GM23338 (cell line): ENCODE results near the gene IL26. TPM values are rescaled to one million over a fixed set of nuclear protein-coding genes. Genes with fewer than 3 reads are reported as not detected.

Source experiments
- ATAC-seq: fragments of 200-7000 bp; cut with Tn5 transposase; 3 replicates; pipeline ENCODE4 v1.9.1; 2020
- DNase-seq: peaks from one replicate; pipeline ENCODE4 v3.0.0-alpha.2; 2015; ENCODE audit warnings: low spot score
- H2AFZ ChIP-seq: fragments of 200-600 bp; sonication (generic); 2 replicates; pipeline ENCODE4 v1.8.0; 2016; ENCODE audit warnings: antibody characterized with exemption, mild to moderate bottlenecking, moderate library complexity
- H3F3A ChIP-seq: fragments of 200-600 bp; sonication (generic); replicated peaks from 2 replicates; pipeline ENCODE4 v1.8.0; 2017; ENCODE audit warnings: antibody characterized with exemption, mixed run types, low read depth
- H3K27ac ChIP-seq: fragments of 200-600 bp; sonication (generic); 2 replicates; pipeline ENCODE4 v1.6.1; 2016; ENCODE audit warnings: low read depth
- H3K27me3 ChIP-seq: fragments of 200-600 bp; sonication (generic); 2 replicates; pipeline ENCODE4 v1.8.0; 2016; ENCODE audit warnings: mild to moderate bottlenecking, mixed run types, moderate library complexity; ENCODE audit not compliant: insufficient read depth
- H3K36me3 ChIP-seq: fragments of 200-600 bp; sonication (generic); 2 replicates; pipeline ENCODE4 v1.8.0; 2016; ENCODE audit warnings: mild to moderate bottlenecking; ENCODE audit not compliant: insufficient read depth
- H3K4me1 ChIP-seq: fragments of 200-600 bp; sonication (generic); 2 replicates; pipeline ENCODE4 v1.8.0; 2016; ENCODE audit warnings: mild to moderate bottlenecking, moderate library complexity; ENCODE audit not compliant: insufficient read depth
- H3K4me2 ChIP-seq: fragments of 200-600 bp; sonication (generic); 2 replicates; pipeline ENCODE4 v1.7.1; 2017; ENCODE audit warnings: mixed run types
- H3K4me3 ChIP-seq: fragments of 200-600 bp; sonication (generic); 2 replicates; pipeline ENCODE4 v1.6.1; 2016; ENCODE audit warnings: mixed run types
- H3K79me2 ChIP-seq: fragments of 200-600 bp; sonication (generic); replicated peaks from 2 replicates; pipeline ENCODE4 v1.8.0; 2017; ENCODE audit warnings: mild to moderate bottlenecking; ENCODE audit not compliant: insufficient read depth
- H3K9me2 ChIP-seq: fragments of 200-600 bp; sonication (generic); 2 replicates; pipeline ENCODE4 v1.8.0; 2017; ENCODE audit not compliant: insufficient read depth
- H4K20me1 ChIP-seq: fragments of 200-600 bp; sonication (generic); replicated peaks from 2 replicates; pipeline ENCODE4 v1.8.0; 2017; ENCODE audit warnings: mild to moderate bottlenecking; ENCODE audit not compliant: insufficient read depth
- H3K27ac Mint-ChIP-seq: 2 replicates; pipeline ENCODE4 v1.8.0; 2020; ENCODE audit warnings: inconsistent platforms, mild to moderate bottlenecking, moderate library complexity, mixed read lengths
- H3K27me3 Mint-ChIP-seq: 3 replicates; pipeline ENCODE4 v1.8.0; 2022; ENCODE audit warnings: low read depth, mild to moderate bottlenecking, moderate library complexity, mixed read lengths, inconsistent platforms; ENCODE audit not compliant: insufficient read depth, poor library complexity
- H3K36me3 Mint-ChIP-seq: 3 replicates; pipeline ENCODE4 v1.8.0; 2021; ENCODE audit warnings: low read depth, mild to moderate bottlenecking, inconsistent platforms, moderate library complexity, mixed read lengths
- H3K4me1 Mint-ChIP-seq: 3 replicates; pipeline ENCODE4 v1.8.0; 2020; ENCODE audit warnings: mild to moderate bottlenecking, inconsistent platforms, mixed read lengths
- H3K4me3 Mint-ChIP-seq: 3 replicates; pipeline ENCODE4 v1.8.0; 2021; ENCODE audit warnings: moderate library complexity, mild to moderate bottlenecking, inconsistent platforms, mixed read lengths
- H3K9me3 Mint-ChIP-seq: 3 replicates; pipeline ENCODE4 v1.8.0; 2020; ENCODE audit warnings: moderate library complexity, mild to moderate bottlenecking, inconsistent platforms, mixed read lengths
- CTCF ChIP-seq, 2 experiments: fragments of 200-600 bp in 1 of 2; sonication (generic) in 1 of 2; conservative IDR thresholded peaks; 2 replicates each; pipeline versions ENCODE4 v1.5.1 to v1.6.1; 2016 to 2017; ENCODE audit warnings: antibody characterized with exemption in 2 of 2, low read depth in 2 of 2, mild to moderate bottlenecking in 2 of 2, moderate library complexity in 1 of 2
- ETS1 ChIP-seq: IDR thresholded peaks from 2 replicates; pipeline ENCODE4 v1.6.1; 2016; ENCODE audit warnings: antibody characterized with exemption
- EZH2 ChIP-seq: fragments of 200-600 bp; sonication (generic); IDR thresholded peaks from one replicate; pipeline ENCODE4 v1.8.0; 2017; ENCODE audit warnings: antibody characterized with exemption, mild to moderate bottlenecking, low read depth; ENCODE audit not compliant: unreplicated experiment
- JUNB ChIP-seq: IDR thresholded peaks from one replicate; pipeline ENCODE4 v1.6.1; 2016; ENCODE audit warnings: antibody characterized with exemption; ENCODE audit not compliant: unreplicated experiment
- POLR2AphosphoS5 ChIP-seq: IDR thresholded peaks from 2 replicates; pipeline ENCODE4 v1.6.1; 2016; ENCODE audit warnings: antibody characterized with exemption, low read depth
- STAT1 ChIP-seq: IDR thresholded peaks from one replicate; pipeline ENCODE4 v1.6.1; 2016; ENCODE audit warnings: antibody characterized with exemption; ENCODE audit not compliant: unreplicated experiment
- ZNF114 ChIP-seq: fragments of 250-450 bp; sonication (Bioruptor Pico); IDR thresholded peaks from 2 replicates; pipeline ENCODE4 v1.5.0; 2020; ENCODE audit warnings: mild to moderate bottlenecking, moderate library complexity
- ZNF462 ChIP-seq: fragments of 250-450 bp; sonication (Bioruptor Pico); IDR thresholded peaks from 2 replicates; pipeline ENCODE4 v1.5.0; 2020; ENCODE audit warnings: mild to moderate bottlenecking, moderate library complexity
- polyA plus RNA-seq: library from polyadenylated mRNA; unstranded; fragments of >200 nt; fragmentation: Nextera tagmentation; extraction: Ambion mirVana; gene quantifications from 2 replicates; pipeline ENCODE4 v1.2.1, GENCODE V29; 2016
- total RNA-seq: library from RNA; depleted of rRNA; stranded (reverse); fragments of >200 nt; shearing (Covaris generic); gene quantifications from 2 replicates; pipeline ENCODE4 v1.2.3, GENCODE V29; 2014

Gene IL26
- total and polyA plus RNA-seq, 2 experiments from 2014 or later = not detected

- Mint-ChIP-seq H3K4me1 (no peaks in the 10 kb centered on the region; the same call in 2 of the 3 replicates), H3K27me3 (no peaks in the 10 kb centered on the region), H3K27ac (no peak overlapping the region), H3K4me3 (no peak overlapping the region), H3K9me3 (no peaks in the 10 kb centered on the region), H3K36me3 (no peaks in the 10 kb centered on the region)
- no peaks in the 10 kb centered on the region for H3F3A ChIP-seq
- no peak overlapping the region for H3K4me2 ChIP-seq
- H3K79me2 ChIP-seq = no peaks in the 10 kb centered on the region
- H3K36me3 ChIP-seq = no peaks in the 10 kb centered on the region
- no peaks in the 10 kb centered on the region for H3K9me2 ChIP-seq
- DNase-seq (no peak), ATAC-seq (no peak)
- no peak overlapping the region for H3K4me3 ChIP-seq
- no peak overlapping the region for H3K27ac ChIP-seq
- no peak overlapping the region for H2AFZ ChIP-seq
- H4K20me1 ChIP-seq = no peaks in the 10 kb centered on the region
- no peaks in the 10 kb centered on the region for H3K27me3 ChIP-seq
- TF ChIP-seq STAT1 (no peak), POLR2AphosphoS5 (no peak), CTCF (conservative IDR thresholded peaks at IDR 0.05; ENCODE audit: low read depth in 2 of 2) (no peak), ETS1 (no peak), JUNB (no peak), ZNF114 (CRISPR knock-in tag) (no peak), ZNF462 (CRISPR knock-in tag) (no peak), EZH2 (no peak)
- H3K4me1 ChIP-seq = no peaks in the 10 kb centered on the region
Measured at GRCh38 chr12:68231229-68231628, 5.6 kb upstream of the IL26 start.
